ENCODE measurements around the gene ARHGEF4.

The ARHGEF4 gene

GRCh38 chr2:130837811-130838565 is 1.3 kb downstream of the ARHGEF4 start:
- no peak for DNase-seq

- DNase-seq, result no peak
These were observed 2.5 kb downstream of the ARHGEF4 start for GRCh38 chr2:130839011-130839780.

GRCh38 chr2:130840506-130840905 is 3.8 kb downstream of the ARHGEF4 start:
- DNase-seq, result no peak

- no peak for DNase-seq
These were observed 5.1 kb downstream of the ARHGEF4 start for GRCh38 chr2:130841741-130842365.

- DNase-seq, result no peak
These were observed 6.1 kb downstream of the ARHGEF4 start for GRCh38 chr2:130842770-130843169.

GRCh38 chr2:130843321-130843985 is 6.7 kb downstream of the ARHGEF4 start:
- no peak for DNase-seq

GRCh38 chr2:130844161-130844560 is 7.4 kb downstream of the ARHGEF4 start:
- no peak for DNase-seq

GRCh38 chr2:130845505-130846085 is 8.9 kb downstream of the ARHGEF4 start:
- DNase-seq, result no peak

- no peak for DNase-seq
These were observed 9.5 kb downstream of the ARHGEF4 start for GRCh38 chr2:130846233-130846632.

- no peak for DNase-seq
These were observed 10.1 kb downstream of the ARHGEF4 start for GRCh38 chr2:130846686-130847375.

- no peak for DNase-seq
These were observed 11.2 kb downstream of the ARHGEF4 start for GRCh38 chr2:130847776-130848525.

- DNase-seq, result no peak
These were observed 12.0 kb downstream of the ARHGEF4 start for GRCh38 chr2:130848526-130849210.

- DNase-seq, result no peak
These were observed 13.4 kb downstream of the ARHGEF4 start for GRCh38 chr2:130849896-130850787.

- DNase-seq, result no peak
These were observed 14.3 kb downstream of the ARHGEF4 start for GRCh38 chr2:130850788-130851623.

GRCh38 chr2:130851624-130852382 is 15.1 kb downstream of the ARHGEF4 start:
- no peak for DNase-seq

- DNase-seq, result no peak
These were observed 15.9 kb downstream of the ARHGEF4 start for GRCh38 chr2:130852521-130853115.

- no peak for DNase-seq
These were observed 16.7 kb downstream of the ARHGEF4 start for GRCh38 chr2:130853391-130853790.

- no peak for DNase-seq
These were observed 17.6 kb downstream of the ARHGEF4 start for GRCh38 chr2:130854301-130854700.

Measured in activated CD4-positive, alpha-beta T cell treated with anti-CD3 and anti-CD28 coated beads for 1 hour (primary cell).